Activated T-helper 1 cell treated with anti-CD3 and anti-CD28 coated beads, Interleukin-12 subunit alpha, Interleukin-12 subunit beta, Interleukin-2, Interleukin-4 antibody, amounts not matched to agents 30 ng/mL and 10 ng/mL and 1 ng/mL, durations not matched to agents 14 hours and 24 hours and 36 hours (primary cell): ENCODE measurements around the gene ITGAX. TPM values are rescaled to one million over a fixed set of nuclear protein-coding genes. Genes with fewer than 3 reads are reported as not detected.
"Not testable (repeated sequence)": the region's sequence is repeated elsewhere in the genome, so short reads cannot be mapped to it uniquely, and the experiment has no call there.

Experiments used
- DNase-seq: peaks from one replicate; pipeline ENCODE4 v3.0.0; 2021; ENCODE audit warnings: low spot score
- H3K27ac Mint-ChIP-seq: one replicate; pipeline ENCODE4 v1.8.0; 2021; ENCODE audit warnings: mild to moderate bottlenecking, mixed read lengths
- H3K27me3 Mint-ChIP-seq: one replicate; pipeline ENCODE4 v1.8.0; 2022; ENCODE audit warnings: mild to moderate bottlenecking, moderate library complexity, mixed read lengths; ENCODE audit not compliant: insufficient read depth
- H3K36me3 Mint-ChIP-seq: one replicate; pipeline ENCODE4 v1.8.0; 2021; ENCODE audit warnings: low read depth, mixed read lengths
- H3K4me1 Mint-ChIP-seq: one replicate; pipeline ENCODE4 v1.8.0; 2021; ENCODE audit warnings: low read depth, mixed read lengths
- H3K4me3 Mint-ChIP-seq: one replicate; pipeline ENCODE4 v1.8.0; 2021; ENCODE audit warnings: mild to moderate bottlenecking, moderate library complexity, mixed read lengths
- H3K9me3 Mint-ChIP-seq: one replicate; pipeline ENCODE4 v1.8.0; 2021; ENCODE audit warnings: mixed read lengths
- intact Hi-C: fragments of 100-400 bp; cut with micrococcal nuclease; formaldehyde crosslinking; loops from one replicate; pipeline ENCODE4 v1.15.1; 2024
- total RNA-seq: library from RNA; stranded (reverse); gene quantifications from 2 replicates; pipeline ENCODE4 v1.2.3, GENCODE V29; 2022

ITGAX gene
- total RNA-seq: 63.8 and 65.0 TPM in 2 replicates

DNA sequence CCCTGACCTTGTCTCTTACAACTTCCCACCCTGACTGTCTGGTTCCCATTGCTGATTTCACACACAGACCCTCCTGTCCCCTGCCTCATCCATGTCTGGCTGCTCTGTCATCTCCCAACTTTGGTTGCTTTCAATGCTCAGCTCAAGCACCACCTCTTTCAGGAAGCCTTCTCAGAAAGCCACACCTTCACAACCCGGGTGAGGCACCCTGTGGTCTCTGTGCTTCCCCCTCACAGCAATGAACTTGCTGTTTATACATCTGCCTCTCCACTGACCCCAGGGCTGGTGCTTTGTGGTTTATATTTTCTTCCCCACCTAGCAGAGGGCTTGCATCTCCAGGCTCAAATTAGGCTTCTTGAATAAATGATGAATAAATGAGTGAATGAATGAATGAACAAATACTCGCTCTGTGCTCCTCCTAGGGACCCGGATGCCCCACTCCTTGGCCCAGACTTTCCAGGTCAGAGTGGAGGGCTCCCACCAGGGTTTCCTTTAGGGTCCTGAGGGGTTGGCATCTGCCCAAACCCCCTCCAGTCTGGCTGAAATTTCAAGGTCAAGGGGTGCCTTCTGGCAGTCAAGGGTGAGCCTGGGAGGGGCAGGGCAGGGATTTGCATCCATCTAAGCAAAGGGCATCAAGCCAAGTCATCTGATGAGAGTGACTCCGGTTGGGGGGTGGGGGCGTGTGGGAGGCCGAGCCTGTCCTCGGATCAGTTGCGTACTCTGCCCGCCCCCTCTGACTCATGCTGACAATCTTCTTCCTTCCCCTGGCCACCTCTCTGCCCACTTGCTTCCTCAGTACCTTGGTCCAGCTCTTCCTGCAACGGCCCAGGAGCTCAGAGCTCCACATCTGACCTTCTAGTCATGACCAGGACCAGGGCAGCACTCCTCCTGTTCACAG is at the start of gene ITGAX:
TSS of gene ITGAX (plus strand) at position 783 of the 898 bp plus-strand sequence. CDS start at position 862, 79 bp downstream.
- intact Hi-C loops: loop anchor here (1.0 to 10.0 kb wide), 15 partner anchors 11 to 515 kb away; partner anchors contain the start of genes ARMC5, BCKDK, PYCARD and STX4
- Mint-ChIP-seq H3K4me1 (peaks cover 69% of the 10 kb centered on the region), H3K36me3 (peaks cover 16% of the 10 kb centered on the region), H3K4me3 (peak within 1 kb of the TSS; percentile 84), H3K9me3 (peaks cover 5% of the 10 kb centered on the region), H3K27ac (peak within 1 kb of the TSS; percentile 99), H3K27me3 (no peaks in the 10 kb centered on the region)
- DNase-seq: peak; percentile 76

DNA sequence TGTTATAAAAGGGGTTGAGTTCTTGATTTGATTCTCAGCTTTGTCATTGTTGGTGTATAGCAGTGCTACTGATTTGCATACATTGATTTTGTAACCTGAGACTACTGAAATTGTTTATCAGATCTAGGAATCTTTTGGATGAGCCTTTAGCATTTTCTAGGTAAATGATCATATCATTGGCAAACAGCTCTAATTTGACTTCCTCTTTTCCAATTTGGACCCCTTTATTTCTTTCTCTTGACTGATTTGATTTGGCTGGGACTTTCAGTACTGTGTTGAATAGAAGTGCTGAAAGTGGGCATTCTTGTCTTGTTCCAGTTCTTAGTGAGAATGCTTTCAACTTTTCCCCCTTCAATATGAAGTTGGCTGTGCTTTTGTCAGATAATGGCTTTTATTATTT is 49.8 kb upstream of the ITGAX start:
- H3K4me1 Mint-ChIP-seq: peaks cover 14% of the 10 kb centered on the region
- DNase-seq: no peak
- H3K27me3 Mint-ChIP-seq: peaks cover 26% of the 10 kb centered on the region
- peaks cover 21% of the 10 kb centered on the region for H3K36me3 Mint-ChIP-seq
- no peak overlapping the region for H3K27ac Mint-ChIP-seq
- no peak overlapping the region for H3K4me3 Mint-ChIP-seq
- H3K9me3 Mint-ChIP-seq: no peaks in the 10 kb centered on the region
- intact Hi-C loops: loop anchor here (10.0 kb wide), 1 partner anchor 50 kb away; the partner anchor contains the start of gene ITGAX

DNA sequence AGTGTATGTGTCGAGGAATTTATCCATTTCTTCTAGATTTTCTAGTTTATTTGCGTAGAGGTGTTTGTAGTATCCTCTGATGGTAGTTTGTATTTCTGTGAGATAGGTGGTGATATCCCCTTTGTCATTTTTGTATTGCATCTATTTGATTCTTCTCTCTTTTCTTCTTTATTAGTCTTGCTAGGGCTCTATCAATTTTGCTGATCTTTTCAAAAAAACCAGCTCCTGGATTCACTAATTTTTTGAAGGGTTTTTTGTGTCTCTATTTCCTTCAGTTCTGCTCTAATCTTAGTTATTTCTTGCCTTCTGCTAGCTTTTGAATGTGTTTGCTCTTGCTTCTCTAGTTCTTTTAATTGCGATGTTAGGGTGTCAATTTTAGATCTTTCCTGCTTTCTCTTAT is 46.6 kb upstream of the ITGAX start:
- H3K4me3 Mint-ChIP-seq, H3K27ac Mint-ChIP-seq, DNase-seq, H3K4me1 Mint-ChIP-seq, H3K9me3 Mint-ChIP-seq: not testable (repeated sequence)
- peaks cover 27% of the 10 kb centered on the region for H3K27me3 Mint-ChIP-seq
- peaks cover 27% of the 10 kb centered on the region for H3K36me3 Mint-ChIP-seq
- intact Hi-C loops: loop anchor here (10.0 kb wide), 1 partner anchor 46 kb away; the partner anchor contains the start of gene ITGAX

DNA sequence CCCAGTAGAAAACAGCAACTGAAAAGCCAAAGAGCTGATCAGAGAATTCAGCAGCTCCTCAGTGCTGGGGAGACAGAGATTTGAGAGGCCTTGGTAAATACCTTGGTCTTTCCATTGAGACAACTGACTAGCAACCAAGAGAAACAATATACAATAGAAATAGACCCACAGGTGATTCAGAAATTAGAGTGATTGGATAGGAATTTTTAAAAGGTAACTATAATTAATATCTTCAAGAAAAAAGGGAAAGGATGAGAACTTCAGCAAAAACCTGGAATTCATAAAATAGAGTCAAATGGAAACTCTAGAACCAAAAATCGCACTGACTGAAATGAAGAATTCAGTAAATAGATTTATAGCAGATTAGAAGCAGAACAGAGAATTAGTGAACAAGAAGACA is 32.5 kb upstream of the ITGAX start:
- peaks cover under 1% of the 10 kb centered on the region for H3K4me1 Mint-ChIP-seq
- peaks cover 36% of the 10 kb centered on the region for H3K9me3 Mint-ChIP-seq
- DNase-seq: no peak
- peaks cover 9% of the 10 kb centered on the region for H3K27me3 Mint-ChIP-seq
- intact Hi-C loops: no loop called here
- H3K36me3 Mint-ChIP-seq: peaks cover 41% of the 10 kb centered on the region
- no peak overlapping the region for H3K4me3 Mint-ChIP-seq
- H3K27ac Mint-ChIP-seq: no peak overlapping the region

DNA sequence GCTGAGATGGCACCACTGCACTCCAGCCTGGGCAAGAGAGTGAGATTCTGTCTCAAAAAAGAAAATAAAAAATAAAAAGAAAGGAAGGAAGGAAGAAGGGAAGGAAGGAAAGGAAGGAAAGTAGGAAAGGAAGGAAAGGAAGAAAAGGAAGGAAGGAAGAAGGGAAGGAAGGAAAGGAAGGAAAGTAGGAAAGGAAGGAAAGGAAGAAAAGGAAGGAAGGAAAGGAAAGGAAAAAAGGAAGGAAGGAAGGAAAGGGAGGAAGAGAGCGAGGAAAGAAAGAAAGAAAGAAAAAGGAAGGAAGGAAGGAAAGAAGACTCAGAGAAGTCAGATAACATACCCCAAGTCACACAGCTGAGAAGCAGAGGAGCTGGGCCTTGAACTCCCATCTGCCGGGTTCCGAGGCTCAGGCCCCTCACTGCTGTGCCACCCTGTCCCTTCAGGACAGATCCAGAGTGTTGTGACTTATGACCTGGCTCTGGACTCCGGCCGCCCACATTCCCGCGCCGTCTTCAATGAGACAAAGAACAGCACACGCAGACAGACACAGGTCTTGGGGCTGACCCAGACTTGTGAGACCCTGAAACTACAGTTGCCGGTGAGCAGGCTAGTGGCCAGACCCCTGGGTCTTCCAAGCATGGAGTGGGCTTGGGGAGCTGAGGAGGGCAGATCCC is 30.9 kb upstream of the ITGAX start:
- no peak for DNase-seq
- Mint-ChIP-seq H3K4me1 (peaks cover 12% of the 10 kb centered on the region), H3K36me3 (peaks cover 44% of the 10 kb centered on the region), H3K9me3 (peaks cover 25% of the 10 kb centered on the region), H3K4me3 (no peak overlapping the region), H3K27me3 (peaks cover 6% of the 10 kb centered on the region), H3K27ac (no peak overlapping the region)
- intact Hi-C loops: no loop called here

DNA sequence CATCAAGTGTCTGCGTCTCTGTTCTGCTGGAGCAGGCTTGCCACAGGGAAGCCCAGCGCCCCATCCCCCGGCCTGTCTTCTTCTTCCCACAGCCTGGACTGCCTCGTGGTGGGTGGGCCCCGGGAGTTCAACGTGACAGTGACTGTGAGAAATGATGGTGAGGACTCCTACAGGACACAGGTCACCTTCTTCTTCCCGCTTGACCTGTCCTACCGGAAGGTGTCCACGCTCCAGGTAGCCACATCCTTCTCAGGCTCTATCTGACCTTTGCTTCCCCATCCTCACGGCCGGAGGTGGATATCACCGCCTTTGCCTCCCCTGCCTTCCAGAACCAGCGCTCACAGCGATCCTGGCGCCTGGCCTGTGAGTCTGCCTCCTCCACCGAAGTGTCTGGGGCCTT is 29.8 kb upstream of the ITGAX start:
- Mint-ChIP-seq H3K9me3 (peaks cover 24% of the 10 kb centered on the region), H3K27ac (no peak overlapping the region), H3K4me1 (peaks cover 12% of the 10 kb centered on the region), H3K4me3 (no peak overlapping the region), H3K36me3 (peaks cover 44% of the 10 kb centered on the region), H3K27me3 (peaks cover 2% of the 10 kb centered on the region)
- no peak for DNase-seq
- intact Hi-C loops: no loop called here

DNA sequence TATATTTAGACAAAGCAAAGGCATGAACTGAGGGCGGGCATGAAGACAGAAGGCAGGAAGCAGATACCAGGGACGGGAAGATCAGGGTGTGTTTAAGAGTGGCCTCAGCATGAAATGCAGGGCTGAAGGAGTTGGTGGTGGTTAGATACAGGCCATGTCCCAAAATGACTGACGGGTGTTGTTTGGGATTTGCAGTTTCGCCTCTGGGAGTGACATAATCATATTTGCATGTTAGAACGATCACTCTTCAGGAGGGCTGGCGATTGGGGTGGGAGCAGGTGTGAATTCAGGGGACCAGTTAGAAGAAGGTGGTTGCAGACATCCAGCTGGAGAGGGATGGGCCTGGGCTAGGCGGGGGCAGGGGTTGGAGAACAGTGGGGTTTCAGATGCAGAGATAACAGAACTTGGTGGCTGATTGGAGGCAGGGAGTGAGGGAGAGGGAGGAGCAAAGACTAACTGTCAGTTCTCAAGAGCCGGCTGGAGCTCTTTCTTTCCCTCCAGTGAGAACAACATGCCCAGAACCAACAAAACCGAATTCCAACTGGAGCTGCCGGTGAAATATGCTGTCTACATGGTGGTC is 27.2 kb upstream of the ITGAX start:
- peaks cover 33% of the 10 kb centered on the region for H3K36me3 Mint-ChIP-seq
- peak overlapping the region; percentile 1 for H3K4me3 Mint-ChIP-seq
- intact Hi-C loops: no loop called here
- H3K27ac Mint-ChIP-seq: no peak overlapping the region
- peaks cover 24% of the 10 kb centered on the region for H3K4me1 Mint-ChIP-seq
- no peak for DNase-seq
- H3K27me3 Mint-ChIP-seq: peaks cover 3% of the 10 kb centered on the region
- H3K9me3 Mint-ChIP-seq: peaks cover 3% of the 10 kb centered on the region

DNA sequence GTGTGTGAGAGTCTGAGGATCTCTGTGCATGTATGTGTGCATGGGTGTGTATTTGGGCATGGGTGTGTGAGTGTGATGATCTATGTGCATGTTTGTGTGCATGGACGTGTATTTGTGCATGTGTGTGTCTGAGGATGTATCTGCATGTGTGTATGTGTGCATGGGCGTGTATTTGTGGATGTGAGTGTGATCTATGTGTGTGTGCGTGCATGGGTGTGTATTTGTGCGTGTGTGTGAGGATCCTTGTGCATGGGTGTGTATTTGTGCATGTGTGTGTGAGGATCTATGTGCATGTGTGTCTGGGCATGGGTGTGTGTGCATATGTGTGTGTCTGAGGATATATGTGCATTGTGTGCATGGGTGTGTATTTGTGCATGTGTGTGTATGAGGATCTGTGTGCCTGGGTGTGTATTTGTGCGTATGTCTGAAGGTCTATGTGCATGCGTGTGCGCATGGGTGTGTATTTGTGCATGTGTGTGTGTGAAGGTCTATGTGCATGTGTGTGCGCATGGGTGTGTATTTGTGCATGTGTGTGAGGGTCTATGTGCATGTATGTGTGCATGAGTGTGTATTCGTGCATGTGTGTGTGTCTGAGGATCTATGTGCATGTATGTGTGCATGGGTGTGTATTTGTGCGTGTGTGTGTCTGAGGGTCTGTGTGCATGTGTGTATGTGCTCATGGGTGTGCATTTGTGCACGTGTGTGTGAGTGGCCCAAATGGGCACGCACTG is 26.5 kb upstream of the ITGAX start:
- Mint-ChIP-seq H3K4me1 (peaks cover 24% of the 10 kb centered on the region), H3K27me3 (peaks cover 1% of the 10 kb centered on the region), H3K4me3 (no peak overlapping the region), H3K27ac (no peak overlapping the region), H3K9me3 (no peaks in the 10 kb centered on the region), H3K36me3 (peaks cover 31% of the 10 kb centered on the region)
- DNase-seq: no peak
- intact Hi-C loops: no loop called here

DNA sequence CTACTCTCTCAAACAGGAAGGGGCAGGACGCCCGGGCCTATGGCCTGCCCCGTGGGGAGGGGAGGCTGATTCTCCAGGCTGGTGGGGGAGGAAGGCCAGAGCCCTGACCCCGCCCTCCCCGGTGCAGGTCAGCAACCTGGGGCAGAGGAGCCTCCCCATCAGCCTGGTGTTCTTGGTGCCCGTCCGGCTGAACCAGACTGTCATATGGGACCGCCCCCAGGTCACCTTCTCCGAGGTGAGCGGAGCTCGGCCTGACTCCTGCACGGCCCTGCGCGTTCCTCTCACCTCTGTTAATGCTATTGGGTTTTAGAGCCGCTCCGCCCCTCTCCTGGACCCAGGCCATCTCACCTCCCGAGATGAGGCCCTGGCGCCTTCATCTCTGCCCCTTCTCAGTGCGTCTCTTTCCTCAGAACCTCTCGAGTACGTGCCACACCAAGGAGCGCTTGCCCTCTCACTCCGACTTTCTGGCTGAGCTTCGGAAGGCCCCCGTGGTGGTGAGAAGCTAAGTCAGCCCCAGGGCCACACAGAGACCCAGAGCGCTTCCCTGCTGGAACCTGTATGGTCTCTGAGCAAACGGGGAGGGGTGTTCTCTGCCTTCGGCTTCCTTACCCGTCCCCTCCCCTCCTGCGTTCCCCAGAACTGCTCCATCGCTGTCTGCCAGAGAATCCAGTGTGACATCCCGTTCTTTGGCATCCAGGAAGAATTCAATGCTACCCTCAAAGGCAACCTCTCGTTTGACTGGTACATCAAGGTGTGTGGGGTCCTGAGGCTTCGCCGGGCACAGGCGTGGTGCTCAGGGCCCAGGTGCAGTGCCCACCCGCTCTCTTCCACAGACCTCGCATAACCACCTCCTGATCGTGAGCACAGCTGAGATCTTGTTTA is 25.1 kb upstream of the ITGAX start:
- no peak for DNase-seq
- Mint-ChIP-seq H3K27ac (no peak overlapping the region), H3K36me3 (peaks cover 27% of the 10 kb centered on the region), H3K4me3 (peak overlapping the region; percentile 72), H3K4me1 (peaks cover 35% of the 10 kb centered on the region), H3K9me3 (no peaks in the 10 kb centered on the region), H3K27me3 (peaks cover 1% of the 10 kb centered on the region)
- intact Hi-C loops: loop anchor here (5.0 kb wide), 1 partner anchor 113 kb away; the partner anchor contains the start of gene PYDC1

DNA sequence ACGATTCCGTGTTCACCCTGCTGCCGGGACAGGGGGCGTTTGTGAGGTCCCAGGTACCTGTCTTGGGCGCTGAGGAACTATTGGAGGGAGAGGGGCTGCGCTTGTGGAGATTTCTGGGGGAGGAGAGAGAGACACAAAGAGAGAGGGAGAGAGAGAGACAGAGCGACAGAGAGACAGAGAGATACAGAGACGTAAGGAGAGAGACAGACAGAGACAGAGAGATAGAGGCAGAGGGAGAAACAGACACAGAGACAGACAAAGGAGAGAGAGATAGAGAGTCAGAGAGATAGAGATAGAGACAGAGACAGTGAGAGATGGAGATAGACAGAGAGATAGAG is 24.5 kb upstream of the ITGAX start:
- H3K4me3 Mint-ChIP-seq: peak overlapping the region; percentile 72
- peaks cover 1% of the 10 kb centered on the region for H3K27me3 Mint-ChIP-seq
- intact Hi-C loops: loop anchor here (5.0 kb wide), 1 partner anchor 113 kb away; the partner anchor contains the start of gene PYDC1
- peak overlapping the region; percentile 30 for H3K27ac Mint-ChIP-seq
- H3K4me1 Mint-ChIP-seq: peaks cover 41% of the 10 kb centered on the region
- peaks cover 21% of the 10 kb centered on the region for H3K36me3 Mint-ChIP-seq
- DNase-seq: no peak
- no peaks in the 10 kb centered on the region for H3K9me3 Mint-ChIP-seq

DNA sequence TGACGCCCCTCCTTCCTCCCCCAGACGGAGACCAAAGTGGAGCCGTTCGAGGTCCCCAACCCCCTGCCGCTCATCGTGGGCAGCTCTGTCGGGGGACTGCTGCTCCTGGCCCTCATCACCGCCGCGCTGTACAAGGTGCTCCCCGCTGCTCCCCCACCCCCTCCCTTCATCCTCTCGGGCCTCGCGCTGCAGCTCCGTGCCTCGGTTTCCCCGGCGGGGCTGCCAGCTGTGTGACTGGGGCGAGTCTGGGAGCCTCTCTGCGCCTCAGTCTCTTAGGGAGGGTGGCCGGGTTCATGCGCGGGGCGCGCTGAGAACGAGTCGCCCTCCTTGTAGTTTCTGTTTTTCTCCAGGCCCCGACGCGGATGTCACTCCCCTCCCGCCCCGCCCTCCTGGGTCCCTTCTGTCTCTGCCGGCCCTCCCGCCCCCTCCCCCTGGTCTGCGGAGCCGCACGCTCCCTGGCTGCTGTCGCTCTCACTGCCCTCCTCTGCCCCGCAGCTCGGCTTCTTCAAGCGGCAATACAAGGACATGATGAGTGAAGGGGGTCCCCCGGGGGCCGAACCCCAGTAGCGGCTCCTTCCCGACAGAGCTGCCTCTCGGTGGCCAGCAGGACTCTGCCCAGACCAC is 23.7 kb upstream of the ITGAX start:
- Mint-ChIP-seq H3K4me1 (peaks cover 41% of the 10 kb centered on the region), H3K9me3 (no peaks in the 10 kb centered on the region), H3K36me3 (peaks cover 20% of the 10 kb centered on the region), H3K4me3 (peak overlapping the region; percentile 72), H3K27me3 (peaks cover 3% of the 10 kb centered on the region), H3K27ac (peak overlapping the region; percentile 49)
- intact Hi-C loops: loop anchor here (5.0 kb wide), 1 partner anchor 114 kb away; the partner anchor contains the start of gene PYDC1
- no peak for DNase-seq
